ENCODE results near the gene PCDHGA3. TPM values are rescaled to one million over a fixed set of nuclear protein-coding genes. Genes with fewer than 3 reads are reported as not detected.

Gene PCDHGA3
- total and polyA plus RNA-seq, 7 donors: 0.33 to 2.4 (median 0.97) TPM

DNA sequence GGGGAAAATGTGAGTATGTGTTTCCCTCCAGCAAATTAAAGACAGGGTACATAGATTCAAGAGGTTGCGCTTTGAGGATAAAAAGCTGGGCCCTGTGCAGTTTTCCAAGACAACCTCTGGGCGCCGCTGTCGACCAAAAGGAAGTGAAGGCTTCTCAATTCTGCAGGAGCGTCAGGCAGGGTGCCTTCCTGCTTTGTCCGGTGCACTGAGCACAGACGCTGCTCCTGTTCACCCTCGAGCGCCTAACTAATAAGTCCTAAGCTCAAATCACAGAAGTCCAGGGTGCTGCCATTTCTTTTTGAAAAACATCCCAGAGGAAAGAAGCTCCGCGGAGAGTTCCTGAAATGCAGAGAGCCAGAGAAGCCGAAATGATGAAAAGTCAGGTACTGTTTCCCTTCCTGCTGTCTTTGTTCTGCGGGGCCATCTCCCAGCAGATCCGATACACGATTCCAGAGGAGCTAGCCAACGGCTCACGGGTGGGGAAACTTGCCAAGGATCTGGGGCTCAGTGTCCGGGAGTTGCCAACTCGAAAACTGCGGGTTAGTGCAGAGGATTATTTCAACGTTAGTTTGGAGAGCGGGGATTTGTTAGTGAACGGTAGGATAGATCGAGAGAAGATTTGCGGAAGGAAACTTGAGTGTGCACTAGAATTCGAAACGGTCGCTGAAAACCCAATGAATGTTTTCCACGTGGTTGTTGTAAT, 6.4 kb downstream of the PCDHGA3 start, which contains the start of gene PCDHGB1:
PCDHGB1 (plus strand) TSS at position 183 of the 703 bp plus-strand sequence; CDS start at position 345, 162 bp downstream.
- WGBS, 3 donors: 23 to 27% (median 23%) methylated on average over 29 of the region's 29 CpGs
- Histone ChIP-seq H3K36me3 (ENCODE audit: insufficient read depth in 1 of 2, low read depth in 1 of 2) (no peaks in the 10 kb centered on the region), H3K4me3 (peak within 1 kb of the TSS; percentile 44), H3K4me1 (no peaks in the 10 kb centered on the region), H3K27ac (no peak within 1 kb of the TSS), H3K9me3 (peaks cover 3% of the 10 kb centered on the region), H3K27me3 (ENCODE audit: insufficient read depth in 3 of 3, low read length in 2 of 3) (peaks cover 0 to 41% (median 13%) of the 10 kb centered on the region in 3 donors)
- ATAC-seq (peak; percentile 62 to 90 (median 82)), DNase-seq (peak in 1 of 2 donors; percentile 41)
- intact Hi-C loops (cut with DNase I): no loop called here
- TF ChIP-seq CTCF (IDR thresholded peaks at IDR 0.05): peak; percentile 47

DNA sequence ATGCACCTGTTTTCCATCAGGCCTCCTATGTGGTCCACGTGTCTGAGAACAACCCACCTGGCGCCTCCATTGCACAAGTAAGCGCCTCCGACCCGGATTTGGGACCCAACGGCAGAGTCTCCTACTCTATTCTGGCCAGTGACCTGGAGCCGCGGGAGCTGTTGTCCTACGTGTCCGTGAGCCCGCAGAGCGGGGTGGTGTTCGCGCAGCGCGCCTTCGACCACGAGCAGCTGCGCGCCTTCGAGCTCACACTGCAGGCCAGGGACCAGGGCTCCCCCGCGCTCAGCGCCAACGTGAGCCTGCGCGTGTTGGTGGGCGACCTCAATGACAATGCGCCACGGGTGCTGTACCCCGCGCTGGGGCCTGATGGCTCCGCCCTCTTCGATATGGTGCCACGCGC, 8.0 kb downstream of the PCDHGA3 start:
- WGBS, 3 donors: 35 to 40% (median 35%) methylated on average over 30 to 34 of the region's 36 CpGs
- Histone ChIP-seq H3K27me3 (ENCODE audit: insufficient read depth in 3 of 3, low read length in 2 of 3) (peaks cover 0 to 43% (median 8%) of the 10 kb centered on the region in 3 donors), H3K4me3 (no peak overlapping the region), H3K4me1 (no peaks in the 10 kb centered on the region), H3K27ac (no peak overlapping the region), H3K36me3 (ENCODE audit: insufficient read depth in 1 of 2, low read depth in 1 of 2) (no peaks in the 10 kb centered on the region), H3K9me3 (peaks cover 7% of the 10 kb centered on the region)
- ATAC-seq (no peak), DNase-seq (no peak)
- intact Hi-C loops (cut with DNase I): no loop called here
- no peak for TF ChIP-seq CTCF (IDR thresholded peaks at IDR 0.05)

GRCh38 chr5:141354900-141355469, 11.4 kb downstream of the PCDHGA3 start, which contains the start of gene PCDHGA4:
Gene PCDHGA4 (plus strand): TSS chr5:141355021. CDS start chr5:141355108, 87 bp downstream.
- ATAC-seq: peak in 3 of 4 donors; percentile 23 to 68 (median 55)
- Histone ChIP-seq H3K4me1 (no peaks in the 10 kb centered on the region), H3K4me3 (peak within 1 kb of the TSS; percentile 59), H3K36me3 (ENCODE audit: insufficient read depth in 1 of 2, low read depth in 1 of 2) (no peaks in the 10 kb centered on the region), H3K27me3 (ENCODE audit: insufficient read depth in 3 of 3, low read length in 2 of 3) (peaks cover 0 to 57% (median 9%) of the 10 kb centered on the region in 3 donors), H3K27ac (no peak within 1 kb of the TSS), H3K9me3 (peaks cover 14% of the 10 kb centered on the region)
- peak in 1 of 2 donors; percentile 44 for DNase-seq
- TF ChIP-seq CTCF (IDR thresholded peaks at IDR 0.05): peak; percentile 43
- WGBS, 3 donors: 19% methylated on average over 29 of the region's 29 CpGs
- intact Hi-C loops (cut with DNase I): no loop called here

DNA sequence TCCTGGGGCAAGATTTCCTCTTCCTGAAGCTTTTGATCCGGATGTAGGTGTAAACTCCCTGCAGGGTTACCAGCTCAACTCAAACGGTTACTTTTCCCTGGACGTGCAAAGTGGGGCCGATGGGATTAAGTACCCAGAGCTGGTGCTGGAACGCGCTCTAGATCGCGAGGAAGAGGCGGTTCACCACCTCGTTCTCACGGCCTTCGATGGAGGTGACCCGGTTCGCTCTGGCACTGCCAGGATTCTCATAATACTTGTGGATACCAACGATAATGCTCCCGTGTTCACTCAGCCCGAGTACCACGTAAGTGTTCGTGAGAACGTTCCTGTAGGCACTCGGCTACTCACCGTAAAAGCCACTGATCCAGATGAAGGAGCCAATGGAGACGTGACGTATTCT, 12.0 kb downstream of the PCDHGA3 start:
- intact Hi-C loops (cut with DNase I): no loop called here
- no peak for TF ChIP-seq CTCF (IDR thresholded peaks at IDR 0.05)
- peak in 1 of 4 donors; percentile 36 for ATAC-seq
- H3K27me3 ChIP-seq (ENCODE audit: insufficient read depth in 3 of 3, low read length in 2 of 3): peaks cover 0 to 59% (median 11%) of the 10 kb centered on the region in 3 donors
- peaks cover 16% of the 10 kb centered on the region for H3K9me3 ChIP-seq
- no peaks in the 10 kb centered on the region for H3K36me3 ChIP-seq (ENCODE audit: insufficient read depth in 1 of 2, low read depth in 1 of 2)
- 49 to 55% (median 52%) methylated on average over 24 of the region's 24 CpGs for WGBS, 3 donors
- H3K4me1 ChIP-seq: no peaks in the 10 kb centered on the region
- H3K27ac ChIP-seq: no peak overlapping the region
- no peak for DNase-seq
- peak overlapping the region; percentile 59 for H3K4me3 ChIP-seq

Data from psoas muscle (tissue), 8 donors.